Natural killer cell treated with Interleukin-12 subunit alpha and Interleukin-12 subunit beta and Interleukin-15 and Interleukin-18, amount 100 ng/mL, for 72 hours (primary cell): Measurements from ENCODE around the gene NAA35. TPM values are rescaled to one million over a fixed set of nuclear protein-coding genes. Genes with fewer than 3 reads are reported as not detected.

Experiments
- ATAC-seq, 2 donors: fragments of 150-1000 bp; cut with Tn5 transposase in 1 of 2; sonication (Bioruptor Pico), chemical (Tn5 transposase) in 1 of 2; 2 replicates each; pipeline ENCODE4 v1.10.0; 2021
- DNase-seq: peaks from one replicate; pipeline ENCODE4 v3.0.0; 2022; ENCODE audit warnings: low spot score
- H3K27ac Mint-ChIP-seq, 2 donors: 1 replicate in 1 of 2; 2 replicates in 1 of 2; pipeline ENCODE4 v1.8.0; 2022; ENCODE audit warnings: mixed read lengths in 2 of 2, mild to moderate bottlenecking in 1 of 2, moderate library complexity in 1 of 2
- H3K27me3 Mint-ChIP-seq, 2 donors: 1 replicate in 1 of 2; 2 replicates in 1 of 2; pipeline ENCODE4 v1.8.0; 2022; ENCODE audit warnings: mixed read lengths in 2 of 2
- H3K36me3 Mint-ChIP-seq: one replicate; pipeline ENCODE4 v1.8.0; 2022; ENCODE audit warnings: mixed read lengths
- H3K4me1 Mint-ChIP-seq, 2 donors: 1 replicate in 1 of 2; 2 replicates in 1 of 2; pipeline ENCODE4 v1.8.0; 2022; ENCODE audit warnings: low read depth in 2 of 2, mixed read lengths in 2 of 2, mild to moderate bottlenecking in 1 of 2
- H3K4me3 Mint-ChIP-seq: one replicate; pipeline ENCODE4 v1.8.0; 2022; ENCODE audit warnings: mixed read lengths
- H3K9me3 Mint-ChIP-seq: 2 replicates; pipeline ENCODE4 v1.8.0; 2022; ENCODE audit warnings: mixed read lengths
- total RNA-seq, 2 donors: library from RNA; stranded (reverse); gene quantifications; one replicate each; pipeline ENCODE4 v1.2.3, GENCODE V29; 2022

Gene NAA35
- 10 to 100 TPM; 26.7 to 33.7 TPM for total RNA-seq

GRCh38 chr9:85940832-85941621 lies at the start of gene NAA35:
TSS of gene NAA35 (plus strand) at chr9:85941146. CDS start at chr9:85942160, 1,014 bp downstream.
- H3K36me3 Mint-ChIP-seq, result no peaks in the 10 kb centered on the region
- H3K27me3 Mint-ChIP-seq, result no peaks in the 10 kb centered on the region
- peak; percentile 99 for DNase-seq
- ATAC-seq, result peak; percentile 94
- no peak within 1 kb of the TSS for H3K4me3 Mint-ChIP-seq
- peaks cover 5 to 11% of the 10 kb centered on the region in 2 donors for H3K4me1 Mint-ChIP-seq
- no peak within 1 kb of the TSS for H3K27ac Mint-ChIP-seq
- H3K9me3 Mint-ChIP-seq, result no peaks in the 10 kb centered on the region

- DNase-seq, result no peak
- Mint-ChIP-seq H3K9me3 (no peaks in the 10 kb centered on the region), H3K4me3 (no peak overlapping the region), H3K27ac (no peak overlapping the region), H3K4me1 (peaks cover 0 to 2% of the 10 kb centered on the region in 2 donors), H3K27me3 (no peaks in the 10 kb centered on the region), H3K36me3 (peaks cover 6% of the 10 kb centered on the region)
- ATAC-seq, result no peak
These were observed 48.5 kb upstream of the NAA35 start for GRCh38 chr9:85892401-85892800.

GRCh38 chr9:85895685-85896084 lies 45.3 kb upstream of the NAA35 start:
- peaks cover 6 to 9% of the 10 kb centered on the region in 2 donors for H3K4me1 Mint-ChIP-seq
- ATAC-seq (no peak), DNase-seq (no peak)
- no peak overlapping the region for H3K4me3 Mint-ChIP-seq
- H3K27me3 Mint-ChIP-seq, result no peaks in the 10 kb centered on the region
- H3K36me3 Mint-ChIP-seq, result peaks cover 6% of the 10 kb centered on the region
- no peaks in the 10 kb centered on the region for H3K9me3 Mint-ChIP-seq
- no peak overlapping the region for H3K27ac Mint-ChIP-seq

- Mint-ChIP-seq H3K27ac (no peak overlapping the region), H3K4me3 (no peak overlapping the region), H3K36me3 (no peaks in the 10 kb centered on the region), H3K4me1 (peaks cover 6 to 9% of the 10 kb centered on the region in 2 donors), H3K9me3 (no peaks in the 10 kb centered on the region), H3K27me3 (no peaks in the 10 kb centered on the region)
- no peak for ATAC-seq
- no peak for DNase-seq
These were observed 43.1 kb upstream of the NAA35 start for GRCh38 chr9:85897848-85898247.

- Mint-ChIP-seq H3K9me3 (no peaks in the 10 kb centered on the region), H3K27me3 (no peaks in the 10 kb centered on the region), H3K4me1 (peaks cover 6 to 9% of the 10 kb centered on the region in 2 donors), H3K36me3 (no peaks in the 10 kb centered on the region), H3K27ac (no peak overlapping the region), H3K4me3 (no peak overlapping the region)
- peak in 1 of 2 donors; percentile 24 for ATAC-seq
- DNase-seq, result no peak
These were observed 42.6 kb upstream of the NAA35 start for GRCh38 chr9:85898332-85898731.

- Mint-ChIP-seq H3K4me1 (peaks cover 6 to 9% of the 10 kb centered on the region in 2 donors), H3K9me3 (no peaks in the 10 kb centered on the region)
- ATAC-seq, result no peak
These were observed 41.6 kb upstream of the NAA35 start for GRCh38 chr9:85899388-85899787.

GRCh38 chr9:85900504-85901201 lies 40.3 kb upstream of the NAA35 start:
- Mint-ChIP-seq H3K36me3 (no peaks in the 10 kb centered on the region), H3K27ac (no peak overlapping the region), H3K4me1 (peaks cover 6 to 8% of the 10 kb centered on the region in 2 donors), H3K4me3 (no peak overlapping the region), H3K27me3 (no peaks in the 10 kb centered on the region), H3K9me3 (no peaks in the 10 kb centered on the region)
- ATAC-seq (no peak), DNase-seq (no peak)

More at GRCh38 chr9:85899388-85899787, 41.6 kb upstream of the NAA35 start:
- Mint-ChIP-seq H3K27me3 (no peaks in the 10 kb centered on the region), H3K4me3 (no peak overlapping the region), H3K36me3 (no peaks in the 10 kb centered on the region), H3K27ac (no peak overlapping the region)
- no peak for DNase-seq

- Mint-ChIP-seq H3K27ac (no peak overlapping the region), H3K4me3 (no peak overlapping the region), H3K36me3 (no peaks in the 10 kb centered on the region), H3K9me3 (no peaks in the 10 kb centered on the region), H3K27me3 (no peaks in the 10 kb centered on the region), H3K4me1 (no peaks in the 10 kb centered on the region)
- DNase-seq (no peak), ATAC-seq (no peak)
These were observed 36.0 kb upstream of the NAA35 start for GRCh38 chr9:85904975-85905374.

GRCh38 chr9:85905957-85906356 lies 35.0 kb upstream of the NAA35 start:
- no peaks in the 10 kb centered on the region for H3K36me3 Mint-ChIP-seq
- no peak overlapping the region for H3K4me3 Mint-ChIP-seq
- no peak overlapping the region for H3K27ac Mint-ChIP-seq
- no peaks in the 10 kb centered on the region for H3K27me3 Mint-ChIP-seq
- DNase-seq (no peak), ATAC-seq (no peak)
- H3K9me3 Mint-ChIP-seq, result no peaks in the 10 kb centered on the region
- H3K4me1 Mint-ChIP-seq, result no peaks in the 10 kb centered on the region

- Mint-ChIP-seq H3K27me3 (peaks cover 0 to 6% of the 10 kb centered on the region in 2 donors), H3K36me3 (no peaks in the 10 kb centered on the region), H3K4me3 (no peak overlapping the region), H3K9me3 (no peaks in the 10 kb centered on the region), H3K27ac (no peak overlapping the region), H3K4me1 (peaks cover 8 to 9% of the 10 kb centered on the region in 2 donors)
- DNase-seq, result no peak
- ATAC-seq, result no peak
These were observed 31.6 kb upstream of the NAA35 start for GRCh38 chr9:85909390-85909789.

- ATAC-seq, result peak in 1 of 2 donors; percentile 56
- peaks cover 12 to 14% of the 10 kb centered on the region in 2 donors for H3K4me1 Mint-ChIP-seq
These were observed 26.8 kb upstream of the NAA35 start for GRCh38 chr9:85914108-85914507.

GRCh38 chr9:85917756-85918155 lies 23.2 kb upstream of the NAA35 start:
- DNase-seq, result no peak
- no peaks in the 10 kb centered on the region for H3K36me3 Mint-ChIP-seq
- no peak overlapping the region for H3K27ac Mint-ChIP-seq
- no peaks in the 10 kb centered on the region for H3K9me3 Mint-ChIP-seq
- peaks cover 12 to 14% of the 10 kb centered on the region in 2 donors for H3K4me1 Mint-ChIP-seq
- peaks cover 0 to 2% of the 10 kb centered on the region in 2 donors for H3K27me3 Mint-ChIP-seq
- no peak overlapping the region for H3K4me3 Mint-ChIP-seq
- ATAC-seq, result no peak

More at GRCh38 chr9:85914108-85914507, 26.8 kb upstream of the NAA35 start:
- H3K27ac Mint-ChIP-seq, result peak overlapping the region; percentile 23 to 57
- H3K36me3 Mint-ChIP-seq, result no peaks in the 10 kb centered on the region
- DNase-seq, result no peak
- peak overlapping the region; percentile 43 for H3K4me3 Mint-ChIP-seq
- peaks cover 2 to 6% of the 10 kb centered on the region in 2 donors for H3K27me3 Mint-ChIP-seq
- no peaks in the 10 kb centered on the region for H3K9me3 Mint-ChIP-seq

GRCh38 chr9:85925493-85925892 lies 15.5 kb upstream of the NAA35 start:
- Mint-ChIP-seq H3K27me3 (peaks cover 14 to 15% of the 10 kb centered on the region in 2 donors), H3K27ac (no peak overlapping the region), H3K9me3 (no peaks in the 10 kb centered on the region), H3K4me3 (no peak overlapping the region), H3K36me3 (no peaks in the 10 kb centered on the region), H3K4me1 (no peaks in the 10 kb centered on the region)
- ATAC-seq (no peak), DNase-seq (no peak)

- H3K36me3 Mint-ChIP-seq, result no peaks in the 10 kb centered on the region
- H3K27ac Mint-ChIP-seq, result no peak overlapping the region
- no peak overlapping the region for H3K4me3 Mint-ChIP-seq
- H3K27me3 Mint-ChIP-seq, result peaks cover 14 to 15% of the 10 kb centered on the region in 2 donors
- no peaks in the 10 kb centered on the region for H3K9me3 Mint-ChIP-seq
- H3K4me1 Mint-ChIP-seq, result no peaks in the 10 kb centered on the region
- no peak for DNase-seq
- ATAC-seq, result no peak
These were observed 13.9 kb upstream of the NAA35 start for GRCh38 chr9:85927076-85927475.
